NCI-H128 (cell line): ENCODE results near the gene ATP5MC3.

Source experiments
- DNase-seq: peaks from one replicate; lab custom pipeline; 2025; ENCODE audit not compliant: unreplicated experiment; lab: John Stamatoyannopoulos, UW

Gene ATP5MC3

GRCh38 chr2:175168564-175168945 lies 13.0 kb downstream of the ATP5MC3 start:
- no peak for DNase-seq

GRCh38 chr2:175167792-175168563 lies 13.5 kb downstream of the ATP5MC3 start, which contains the start of gene ATF2:
ATF2 (minus strand) TSS chr2:175168203; CDS start chr2:175136443, 31,760 bp downstream.
- DNase-seq = peak; percentile 93

- DNase-seq = no peak
Observed at GRCh38 chr2:175167076-175167791, 14.3 kb downstream of the ATP5MC3 start.

GRCh38 chr2:175166216-175166824 lies 15.2 kb downstream of the ATP5MC3 start:
- no peak for DNase-seq

- no peak for DNase-seq
Observed at GRCh38 chr2:175164235-175164634, 17.3 kb downstream of the ATP5MC3 start.

- no peak for DNase-seq
Observed at GRCh38 chr2:175158894-175159293, 22.6 kb downstream of the ATP5MC3 start.

GRCh38 chr2:175156534-175156933 lies 25.0 kb downstream of the ATP5MC3 start:
- DNase-seq = no peak

GRCh38 chr2:175154661-175155082 lies 26.8 kb downstream of the ATP5MC3 start:
- DNase-seq = no peak

- no peak for DNase-seq
Observed at GRCh38 chr2:175152242-175152641, 29.3 kb downstream of the ATP5MC3 start.

GRCh38 chr2:175151791-175152190 lies 29.7 kb downstream of the ATP5MC3 start:
- no peak for DNase-seq

GRCh38 chr2:175147186-175147585 lies 34.3 kb downstream of the ATP5MC3 start:
- no peak for DNase-seq

GRCh38 chr2:175143678-175144077 lies 37.8 kb downstream of the ATP5MC3 start:
- no peak for DNase-seq

- DNase-seq = no peak
Observed at GRCh38 chr2:175143191-175143590, 38.3 kb downstream of the ATP5MC3 start.

- no peak for DNase-seq
Observed at GRCh38 chr2:175140332-175140731, 41.2 kb downstream of the ATP5MC3 start.

- DNase-seq = no peak
Observed at GRCh38 chr2:175137793-175138192, 43.7 kb downstream of the ATP5MC3 start.

- no peak for DNase-seq
Observed at GRCh38 chr2:175136334-175137215, 44.9 kb downstream of the ATP5MC3 start.

- DNase-seq = no peak
Observed at GRCh38 chr2:175135862-175136261, 45.6 kb downstream of the ATP5MC3 start.

GRCh38 chr2:175135177-175135576 lies 46.3 kb downstream of the ATP5MC3 start:
- DNase-seq = no peak

GRCh38 chr2:175131252-175131651 lies 50.3 kb downstream of the ATP5MC3 start:
- DNase-seq = no peak

- DNase-seq = no peak
Observed at GRCh38 chr2:175126661-175127060, 54.8 kb downstream of the ATP5MC3 start.
